A549 (cell line): ENCODE results near the gene C16orf78. TPM values are rescaled to one million over a fixed set of nuclear protein-coding genes. Genes with fewer than 3 reads are reported as not detected.

Experiments used
- ATAC-seq, 2 experiments: fragments of 200-7000 bp in 1 of 2; fragments of >200 bp in 1 of 2; cut with Nextera tagmentation in 1 of 2; cut with Tn5 transposase in 1 of 2; 3 replicates each; pipeline versions ENCODE4 v1.8.0 to v1.9.1; 2018 to 2020; ENCODE audit warnings: mild to moderate bottlenecking in 1 of 2, moderate library complexity in 1 of 2
- CTCF ChIA-PET: fragments of 300-600 bp; sonication (Branson Sonifier 250); formaldehyde crosslinking; extraction: SDS; loops from one replicate; lab custom pipeline; 2021; ENCODE audit warnings: antibody characterized with exemption, inconsistent platforms; lab: Yijun Ruan, JAX
- POLR2A ChIA-PET: fragments of 350-600 bp; formaldehyde crosslinking; extraction: SDS; loops from one replicate; lab custom pipeline; 2021; ENCODE audit warnings: antibody characterized with exemption, inconsistent platforms; lab: Yijun Ruan, JAX
- DNase-seq, 2 experiments: peaks; one replicate each; pipeline versions ENCODE4 v3.0.0 to v3.0.0-alpha.2; 2011 to 2016; ENCODE audit warnings: low read depth in 1 of 2, low spot score in 1 of 2
- FAIRE-seq: peaks from 2 replicates; lab custom pipeline; 2011; peaks lifted over from hg19 to GRCh38; lab: Jason Lieb, UNC
- H3K27ac ChIP-seq, 2 experiments: fragments of >200 bp; sonication (Bioruptor Twin); formaldehyde crosslinking; 3 replicates each; pipeline ENCODE4 v1.5.1; 2016 to 2017
- H3K4me1 ChIP-seq: fragments of >200 bp; sonication (Bioruptor Twin); formaldehyde crosslinking; 3 replicates; pipeline ENCODE4 v1.6.1; 2016
- H3K4me2 ChIP-seq: fragments of >200 bp; sonication (Bioruptor Twin); formaldehyde crosslinking; 3 replicates; pipeline ENCODE4 v1.6.1; 2016
- H3K4me3 ChIP-seq: fragments of >200 bp; sonication (Bioruptor Twin); formaldehyde crosslinking; 3 replicates; pipeline ENCODE4 v1.5.1; 2016
- H3K9me3 ChIP-seq: fragments of >200 bp; sonication (Bioruptor Twin); formaldehyde crosslinking; 3 replicates; pipeline ENCODE4 v1.6.1; 2016
- CBX2 ChIP-seq: fragments of 200-600 bp; sonication (generic); IDR thresholded peaks from 2 replicates; pipeline ENCODE4 v1.6.1; 2016; ENCODE audit warnings: low read depth, mild to moderate bottlenecking, borderline replicate concordance
- EHMT2 ChIP-seq: fragments of 200-600 bp; sonication (generic); IDR thresholded peaks from 2 replicates; pipeline ENCODE4 v1.6.1; 2016; ENCODE audit warnings: antibody characterized with exemption, low read depth, mild to moderate bottlenecking, moderate library complexity
- ELK1 ChIP-seq: fragments of 150-350 bp; IDR thresholded peaks from 2 replicates; pipeline ENCODE4 v1.6.1; 2014; ENCODE audit warnings: low read depth, mild to moderate bottlenecking, low read length
- FOXS1 ChIP-seq: fragments of 250-450 bp; sonication (Bioruptor Pico); IDR thresholded peaks from 2 replicates; pipeline ENCODE4 v1.5.0; 2020; ENCODE audit warnings: mild to moderate bottlenecking, moderate library complexity
- HES2 ChIP-seq: fragments of >200 bp; sonication (Bioruptor Twin); formaldehyde crosslinking; IDR thresholded peaks from 2 replicates; pipeline ENCODE4 v1.6.1; 2016
- HOXB5 ChIP-seq: fragments of 250-450 bp; sonication (Bioruptor Pico); IDR thresholded peaks from 2 replicates; pipeline ENCODE4 v1.5.0; 2020; ENCODE audit warnings: mild to moderate bottlenecking, moderate library complexity
- JUNB ChIP-seq: fragments of >200 bp; sonication (Bioruptor Twin); formaldehyde crosslinking; IDR thresholded peaks from 2 replicates; pipeline ENCODE4 v1.6.1; 2016
- KDM1A ChIP-seq: fragments of 200-600 bp; sonication (generic); IDR thresholded peaks from 2 replicates; pipeline ENCODE4 v1.6.1; 2016; ENCODE audit warnings: low read depth, mild to moderate bottlenecking
- MAZ ChIP-seq: fragments of 150-350 bp; IDR thresholded peaks from 2 replicates; pipeline ENCODE4 v1.6.1; 2014; ENCODE audit warnings: antibody characterized with exemption, low read depth, low read length, borderline replicate concordance
- MYC ChIP-seq: IDR thresholded peaks from 2 replicates; pipeline ENCODE4 v1.6.1; 2012; ENCODE audit warnings: mild to moderate bottlenecking, inconsistent platforms, low read length, improper control_type of control experiment, borderline replicate concordance
- NFE2L2 ChIP-seq: fragments of 150-350 bp; conservative IDR thresholded peaks from 2 replicates; pipeline ENCODE4 v1.6.1; 2014; ENCODE audit warnings: low read length
- PHF8 ChIP-seq: fragments of 200-600 bp; sonication (generic); IDR thresholded peaks from 2 replicates; pipeline ENCODE4 v1.6.1; 2016; ENCODE audit warnings: low read depth, mild to moderate bottlenecking, antibody characterized with exemption, moderate library complexity, borderline replicate concordance
- RAD21 ChIP-seq, 2 experiments: fragments of >200 bp in 1 of 2; sonication (Bioruptor Twin) in 1 of 2; formaldehyde crosslinking in 1 of 2; IDR thresholded peaks in 1 of 2; conservative IDR thresholded peaks in 1 of 2; 2 replicates in 1 of 2; 3 replicates in 1 of 2; pipeline ENCODE4 v1.6.1; 2012 to 2018; ENCODE audit warnings: inconsistent platforms in 1 of 2
- RNF2 ChIP-seq: fragments of 200-600 bp; sonication (generic); IDR thresholded peaks from 2 replicates; pipeline ENCODE4 v1.6.1; 2016; ENCODE audit warnings: low read depth, mild to moderate bottlenecking, antibody characterized with exemption, moderate library complexity, borderline replicate concordance
- ZNF302 ChIP-seq: fragments of 250-450 bp; sonication (Bioruptor Pico); IDR thresholded peaks from 2 replicates; pipeline ENCODE4 v1.9.0; 2021; ENCODE audit warnings: inconsistent platforms, mild to moderate bottlenecking, moderate library complexity
- WGBS: methylation state at CpG from one replicate; pipeline ENCODE4 v1.1.6; 2017; ENCODE audit errors: missing lambda C conversion rate; 5-methylcytosine and 5-hydroxymethylcytosine counted together
- polyA plus RNA-seq, 4 experiments: library from polyadenylated mRNA; depleted of rRNA in 3 of 4; stranded (reverse); fragments of >200 nt; fragmentation: RNase III in 1 of 4; extraction: RNeasy Plus Mini Kit Qiagen cat#74134 plus additional on column Dnase treatment in 1 of 4; gene quantifications; 2 replicates in 3 of 4; 3 replicates in 1 of 4; pipeline ENCODE4 v1.2.3, GENCODE V29; 2011 to 2017

Gene C16orf78
- polyA plus RNA-seq, 2 of the 4 experiments (the other 2 are of a cell fraction) = not detected

GRCh38 chr16:49378816-49379215 is 5.2 kb downstream of the C16orf78 start:
- CTCF ChIA-PET = interaction anchor here (0.8 to 1.5 kb wide), 2 partner anchors 30 to 721 kb away, joined by 3 to 4 read pairs; no protein-coding TSS in a partner anchor
- no peaks in the 10 kb centered on the region for H3K9me3 ChIP-seq
- no peak overlapping the region for H3K27ac ChIP-seq
- H3K4me1 ChIP-seq = no peaks in the 10 kb centered on the region
- H3K4me2 ChIP-seq = no peak overlapping the region
- no peak for FAIRE-seq
- DNase-seq = no peak
- H3K4me3 ChIP-seq = no peak overlapping the region
- no peak for TF ChIP-seq PHF8
- no peak for TF ChIP-seq EHMT2
- no peak for TF ChIP-seq JUNB
- no peak for TF ChIP-seq NFE2L2
- TF ChIP-seq RAD21 (conservative IDR thresholded peaks at IDR 0.05 in 1 of 2, IDR thresholded peaks at IDR 0.05 in 1 of 2) = no peak
- POLR2A ChIA-PET = no interaction called here
- ATAC-seq = no peak
- 0% methylated on average over 1 of the region's 1 CpG for WGBS

GRCh38 chr16:49382916-49383315 is 9.3 kb downstream of the C16orf78 start:
- FAIRE-seq = no peak
- POLR2A ChIA-PET = no interaction called here
- peak in 1 of 2 experiments; percentile 22 for DNase-seq

GRCh38 chr16:49395021-49395420 is 21.4 kb downstream of the C16orf78 start:
- CTCF ChIA-PET = interaction anchor here (1.6 kb wide), 1 partner anchor 11 kb away, joined by 5 read pairs; no protein-coding TSS in a partner anchor
- no peak for FAIRE-seq

More at GRCh38 chr16:49382916-49383315, 9.3 kb downstream of the C16orf78 start:
- 0 out of 6 replicates have a peak, but pooled peaks have one; percentile 19 to 43 for ATAC-seq
- Histone ChIP-seq H3K4me1 (no peaks in the 10 kb centered on the region), H3K4me3 (no peak overlapping the region), H3K4me2 (no peak overlapping the region), H3K9me3 (no peaks in the 10 kb centered on the region), H3K27ac (no peak overlapping the region)
- TF ChIP-seq NFE2L2 (no peak), PHF8 (no peak)
- WGBS = 0% methylated on average over 1 of the region's 1 CpG
- CTCF ChIA-PET = no interaction called here

GRCh38 chr16:49396206-49396720 is 22.7 kb downstream of the C16orf78 start:
- CTCF ChIA-PET = interaction anchor here (0.5 to 0.6 kb wide), 2 partner anchors 11 to 53 kb away, joined by 3 read pairs; no protein-coding TSS in a partner anchor
- no peak for DNase-seq
- H3K4me3 ChIP-seq = no peak overlapping the region
- no peaks in the 10 kb centered on the region for H3K9me3 ChIP-seq
- 27% methylated on average over 12 of the region's 12 CpGs for WGBS
- no peak overlapping the region for H3K4me2 ChIP-seq
- no peaks in the 10 kb centered on the region for H3K4me1 ChIP-seq
- no peak overlapping the region for H3K27ac ChIP-seq
- no peak for ATAC-seq
- TF ChIP-seq MAZ = no peak
- POLR2A ChIA-PET = no interaction called here
- no peak for FAIRE-seq

More at GRCh38 chr16:49395021-49395420, 21.4 kb downstream of the C16orf78 start:
- DNase-seq = no peak
- Histone ChIP-seq H3K4me3 (no peak overlapping the region), H3K9me3 (no peaks in the 10 kb centered on the region), H3K27ac (no peak overlapping the region), H3K4me2 (no peak overlapping the region), H3K4me1 (no peaks in the 10 kb centered on the region)
- no peak for ATAC-seq
- TF ChIP-seq KDM1A (no peak), FOXS1 (no peak), RNF2 (no peak), MYC (no peak), CBX2 (no peak), HOXB5 (CRISPR knock-in tag) (no peak), ELK1 (no peak), ZNF302 (CRISPR knock-in tag) (no peak)
- POLR2A ChIA-PET = no interaction called here
- WGBS = 0% methylated on average over 1 of the region's 1 CpG

GRCh38 chr16:49398761-49399160 is 25.2 kb downstream of the C16orf78 start:
- 33% methylated on average over 6 of the region's 6 CpGs for WGBS
- no peak for ATAC-seq

More at GRCh38 chr16:49398761-49399160, 25.2 kb downstream of the C16orf78 start:
- Histone ChIP-seq H3K9me3 (peaks cover 8% of the 10 kb centered on the region; the same call in 1 of the 3 replicates), H3K4me1 (no peaks in the 10 kb centered on the region), H3K27ac (no peak overlapping the region), H3K4me3 (no peak overlapping the region), H3K4me2 (no peak overlapping the region)
- DNase-seq (no peak), FAIRE-seq (no peak)
- POLR2A ChIA-PET = no interaction called here
- CTCF ChIA-PET = interaction anchor here (2.1 kb wide), 1 partner anchor 10 kb away, joined by 16 read pairs; no protein-coding TSS in a partner anchor
- no peak for TF ChIP-seq HES2
- TF ChIP-seq, all 56 proteins: peak for 0
